Measurements from ENCODE around the gene PMM2. TPM values are rescaled to one million over a fixed set of nuclear protein-coding genes. Genes with fewer than 3 reads are reported as not detected.

Gene PMM2
- total and polyA plus RNA-seq, 3 experiments from 2014 or later: 31.2 to 63.3 (median 58.9) TPM

- Mint-ChIP-seq H3K9me3 (no peaks in the 10 kb centered on the region), H3K4me3 (no peak overlapping the region), H3K36me3 (peaks cover 21 to 86% (median 33%) of the 10 kb centered on the region in 3 donors), H3K4me1 (peaks cover 9 to 14% (median 13%) of the 10 kb centered on the region in 3 donors), H3K27ac (peak overlapping the region in 2 of 8 donors; percentile 11 to 72), H3K27me3 (no peaks in the 10 kb centered on the region)
- no peak overlapping the region for H3K27ac ChIP-seq (ENCODE audit: low read depth, low read length)
- CTCF ChIA-PET: no interaction called here
- no peaks in the 10 kb centered on the region for H3K9me3 ChIP-seq (ENCODE audit: low read length)
- H3K4me3 ChIP-seq (ENCODE audit: low read length): no peak overlapping the region
- DNase-seq: no peak
- H3K36me3 ChIP-seq (ENCODE audit: insufficient read depth, low read length): peaks cover 66% of the 10 kb centered on the region
- POLR2A ChIA-PET: no interaction called here
- H3K4me1 ChIP-seq (ENCODE audit: insufficient read depth, low read length): peaks cover 8% of the 10 kb centered on the region
- no peaks in the 10 kb centered on the region for H3K27me3 ChIP-seq (ENCODE audit: insufficient read depth, low read length, poor library complexity, severe bottlenecking)
Measured at GRCh38 chr16:8812162-8812843, 14.7 kb downstream of the PMM2 start.

DNA sequence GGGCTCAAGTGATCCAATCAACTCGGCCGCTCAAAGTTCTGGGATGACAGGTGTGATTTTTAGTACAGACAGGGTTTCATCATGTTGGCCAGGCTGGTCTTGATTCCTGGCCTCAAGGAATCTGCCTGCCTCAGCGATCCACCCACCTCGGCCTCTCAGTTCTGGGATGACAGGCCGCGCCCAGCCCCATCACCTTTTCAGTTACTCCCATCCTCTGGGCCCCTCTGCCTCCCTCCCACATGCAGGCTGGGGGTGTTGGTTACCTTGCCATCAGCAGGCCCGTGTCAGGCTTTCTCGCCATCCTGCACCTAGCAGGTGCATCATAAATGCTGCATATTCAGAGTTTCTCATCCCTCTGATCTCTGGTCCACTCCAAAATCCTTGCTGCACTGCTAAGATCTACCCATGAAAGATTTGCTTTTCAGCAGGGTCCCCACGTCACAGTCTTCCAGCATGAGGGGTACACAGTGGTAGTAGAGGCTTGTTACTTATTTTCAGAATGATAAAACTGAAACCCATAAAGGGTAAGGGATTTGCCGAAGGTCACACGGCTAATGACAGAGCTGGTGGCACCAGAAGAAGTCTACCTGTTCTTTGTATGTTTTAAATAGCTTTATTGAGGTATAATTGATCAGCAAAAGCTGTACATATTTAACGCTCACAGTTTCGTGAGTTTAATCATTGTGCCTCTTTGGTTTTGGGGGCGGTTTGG lies 16.6 kb downstream of the PMM2 start:
- peaks cover 15 to 24% (median 21%) of the 10 kb centered on the region in 3 donors for H3K4me1 Mint-ChIP-seq
- H3K27ac Mint-ChIP-seq: peak overlapping the region in 4 of 8 donors; percentile 31 to 69 (median 58)
- peaks cover 18 to 81% (median 26%) of the 10 kb centered on the region in 3 donors for H3K36me3 Mint-ChIP-seq
- H3K4me3 Mint-ChIP-seq: no peak overlapping the region
- no peak for DNase-seq
- CTCF ChIA-PET: no interaction called here
- H3K4me3 ChIP-seq (ENCODE audit: low read length): no peak overlapping the region
- H3K9me3 ChIP-seq (ENCODE audit: low read length): no peaks in the 10 kb centered on the region
- H3K27me3 ChIP-seq (ENCODE audit: insufficient read depth, low read length, poor library complexity, severe bottlenecking): no peaks in the 10 kb centered on the region
- peaks cover 12% of the 10 kb centered on the region for H3K4me1 ChIP-seq (ENCODE audit: insufficient read depth, low read length)
- no peaks in the 10 kb centered on the region for H3K9me3 Mint-ChIP-seq
- H3K27me3 Mint-ChIP-seq: no peaks in the 10 kb centered on the region
- POLR2A ChIA-PET: no interaction called here
- peaks cover 54% of the 10 kb centered on the region for H3K36me3 ChIP-seq (ENCODE audit: insufficient read depth, low read length)
- no peak overlapping the region for H3K27ac ChIP-seq (ENCODE audit: low read depth, low read length)

GRCh38 chr16:8816967-8817655 lies 19.5 kb downstream of the PMM2 start:
- H3K27me3 Mint-ChIP-seq: no peaks in the 10 kb centered on the region
- Histone ChIP-seq H3K4me3 (ENCODE audit: low read length) (no peak overlapping the region), H3K9me3 (ENCODE audit: low read length) (no peaks in the 10 kb centered on the region), H3K27ac (ENCODE audit: low read depth, low read length) (no peak overlapping the region), H3K4me1 (ENCODE audit: insufficient read depth, low read length) (peaks cover 12% of the 10 kb centered on the region), H3K36me3 (ENCODE audit: insufficient read depth, low read length) (peaks cover 36% of the 10 kb centered on the region), H3K27me3 (ENCODE audit: insufficient read depth, low read length, poor library complexity, severe bottlenecking) (no peaks in the 10 kb centered on the region)
- H3K36me3 Mint-ChIP-seq: peaks cover 18 to 78% (median 25%) of the 10 kb centered on the region in 3 donors
- peak in 2 of 5 donors; percentile 28 to 45 for DNase-seq
- H3K4me3 Mint-ChIP-seq: peak overlapping the region in 1 of 7 donors; percentile 13
- POLR2A ChIA-PET: no interaction called here
- no peaks in the 10 kb centered on the region for H3K9me3 Mint-ChIP-seq
- H3K27ac Mint-ChIP-seq: peak overlapping the region in 7 of 8 donors; percentile 21 to 88 (median 54)
- H3K4me1 Mint-ChIP-seq: peaks cover 20 to 24% (median 21%) of the 10 kb centered on the region in 3 donors
- CTCF ChIA-PET: no interaction called here

- Mint-ChIP-seq H3K4me1 (peaks cover 23 to 27% (median 24%) of the 10 kb centered on the region in 3 donors), H3K4me3 (peak overlapping the region in 1 of 7 donors; percentile 41), H3K27me3 (no peaks in the 10 kb centered on the region), H3K36me3 (peaks cover 18 to 76% (median 20%) of the 10 kb centered on the region in 3 donors), H3K27ac (peak overlapping the region in 3 of 8 donors; percentile 24 to 71 (median 41)), H3K9me3 (no peaks in the 10 kb centered on the region)
- Histone ChIP-seq H3K4me3 (ENCODE audit: low read length) (no peak overlapping the region), H3K9me3 (ENCODE audit: low read length) (no peaks in the 10 kb centered on the region), H3K36me3 (ENCODE audit: insufficient read depth, low read length) (peaks cover 21% of the 10 kb centered on the region), H3K27ac (ENCODE audit: low read depth, low read length) (no peak overlapping the region), H3K4me1 (ENCODE audit: insufficient read depth, low read length) (peaks cover 12% of the 10 kb centered on the region), H3K27me3 (ENCODE audit: insufficient read depth, low read length, poor library complexity, severe bottlenecking) (no peaks in the 10 kb centered on the region)
- ChIA-PET POLR2A (no interaction called here), CTCF (interaction anchor here (1.3 kb wide), 1 partner anchor 61 kb away, joined by 5 read pairs; no protein-coding TSS in a partner anchor)
- no peak for DNase-seq
Measured at GRCh38 chr16:8818504-8819270, 21.0 kb downstream of the PMM2 start.

GRCh38 chr16:8819411-8820034 lies 21.9 kb downstream of the PMM2 start:
- H3K27me3 ChIP-seq (ENCODE audit: insufficient read depth, low read length, poor library complexity, severe bottlenecking): no peaks in the 10 kb centered on the region
- peaks cover 21 to 27% (median 23%) of the 10 kb centered on the region in 3 donors for H3K4me1 Mint-ChIP-seq
- H3K9me3 ChIP-seq (ENCODE audit: low read length): no peaks in the 10 kb centered on the region
- peak overlapping the region in 4 of 8 donors; percentile 24 to 71 (median 43) for H3K27ac Mint-ChIP-seq
- H3K4me3 Mint-ChIP-seq: no peak overlapping the region
- no peak overlapping the region for H3K27ac ChIP-seq (ENCODE audit: low read depth, low read length)
- H3K9me3 Mint-ChIP-seq: no peaks in the 10 kb centered on the region
- peaks cover 12% of the 10 kb centered on the region for H3K4me1 ChIP-seq (ENCODE audit: insufficient read depth, low read length)
- POLR2A ChIA-PET: interaction anchor here (0.7 kb wide), 1 partner anchor 19 kb away, joined by 3 read pairs; no protein-coding TSS in a partner anchor
- CTCF ChIA-PET: interaction anchor here (1.3 kb wide), 2 partner anchors 60 to 319 kb away, joined by 3 to 5 read pairs; no protein-coding TSS in a partner anchor
- H3K36me3 ChIP-seq (ENCODE audit: insufficient read depth, low read length): peaks cover 14% of the 10 kb centered on the region
- no peak overlapping the region for H3K4me3 ChIP-seq (ENCODE audit: low read length)
- no peak for DNase-seq
- peaks cover 15 to 75% (median 20%) of the 10 kb centered on the region in 3 donors for H3K36me3 Mint-ChIP-seq
- no peaks in the 10 kb centered on the region for H3K27me3 Mint-ChIP-seq

DNA sequence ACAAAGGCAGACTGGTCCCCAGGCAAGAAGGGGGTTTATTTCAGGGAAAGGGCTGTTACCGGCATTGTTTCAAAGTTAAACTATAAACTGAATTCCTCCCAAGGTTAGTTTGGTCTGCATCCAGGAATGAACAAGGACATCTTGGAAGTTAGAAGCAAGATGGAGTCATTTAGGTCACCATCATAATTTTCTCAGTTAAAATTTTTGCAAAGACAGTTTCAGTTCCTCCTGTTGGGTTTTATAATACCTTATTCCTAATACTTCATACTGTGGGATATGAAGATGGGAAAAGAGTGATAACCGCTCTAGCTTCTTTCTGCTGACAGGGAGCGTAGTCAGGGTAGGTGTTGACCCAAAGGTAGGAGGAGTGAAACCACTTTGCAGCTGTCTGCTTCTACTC lies 24.8 kb downstream of the PMM2 start:
- H3K4me3 ChIP-seq (ENCODE audit: low read length): no peak overlapping the region
- peaks cover 1 to 63% (median 12%) of the 10 kb centered on the region in 3 donors for H3K36me3 Mint-ChIP-seq
- H3K9me3 ChIP-seq (ENCODE audit: low read length): no peaks in the 10 kb centered on the region
- no peak overlapping the region for H3K27ac ChIP-seq (ENCODE audit: low read depth, low read length)
- peaks cover 12% of the 10 kb centered on the region for H3K36me3 ChIP-seq (ENCODE audit: insufficient read depth, low read length)
- no peaks in the 10 kb centered on the region for H3K9me3 Mint-ChIP-seq
- peaks cover 3% of the 10 kb centered on the region for H3K4me1 ChIP-seq (ENCODE audit: insufficient read depth, low read length)
- no peak overlapping the region for H3K4me3 Mint-ChIP-seq
- ChIA-PET POLR2A (no interaction called here), CTCF (no interaction called here)
- H3K27me3 ChIP-seq (ENCODE audit: insufficient read depth, low read length, poor library complexity, severe bottlenecking): no peaks in the 10 kb centered on the region
- no peak for DNase-seq
- H3K27ac Mint-ChIP-seq: peak overlapping the region in 3 of 8 donors; percentile 5 to 85 (median 61)
- H3K27me3 Mint-ChIP-seq: no peaks in the 10 kb centered on the region
- peaks cover 10 to 14% (median 12%) of the 10 kb centered on the region in 3 donors for H3K4me1 Mint-ChIP-seq

DNA sequence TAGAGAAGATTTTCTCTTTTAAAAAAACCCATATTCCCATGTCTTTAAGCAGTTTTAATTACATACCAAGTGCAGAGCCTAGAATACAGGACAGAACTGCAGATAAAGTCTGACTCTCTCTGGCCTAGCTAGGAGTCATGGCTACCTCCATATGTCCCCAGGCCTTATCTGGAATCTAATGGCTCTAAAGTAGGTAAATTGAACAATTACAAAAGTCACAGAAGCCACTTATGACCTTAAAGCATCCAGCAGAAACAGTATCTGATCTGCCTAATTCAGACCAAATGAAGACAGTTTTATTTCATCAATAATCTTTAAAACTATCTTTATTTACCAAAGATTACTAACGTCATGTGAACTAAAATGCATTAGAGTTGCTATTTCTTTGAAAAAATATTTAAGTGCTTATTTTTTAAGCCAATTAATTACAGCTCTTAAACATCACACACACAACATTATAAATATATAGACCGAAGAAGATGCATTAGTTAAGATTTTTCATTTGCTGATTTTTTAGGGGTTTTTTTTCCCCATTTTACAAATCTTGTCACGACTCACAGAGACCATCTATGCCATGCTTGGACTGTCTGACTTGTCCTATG lies 28.7 kb downstream of the PMM2 start:
- Mint-ChIP-seq H3K36me3 (peaks cover 5 to 64% (median 12%) of the 10 kb centered on the region in 3 donors), H3K4me3 (no peak overlapping the region), H3K27me3 (no peaks in the 10 kb centered on the region), H3K4me1 (peaks cover 6 to 11% (median 9%) of the 10 kb centered on the region in 3 donors), H3K27ac (peak overlapping the region in 1 of 8 donors; percentile 50), H3K9me3 (no peaks in the 10 kb centered on the region)
- ChIA-PET CTCF (no interaction called here), POLR2A (no interaction called here)
- H3K27ac ChIP-seq (ENCODE audit: low read depth, low read length): no peak overlapping the region
- H3K27me3 ChIP-seq (ENCODE audit: insufficient read depth, low read length, poor library complexity, severe bottlenecking): no peaks in the 10 kb centered on the region
- no peaks in the 10 kb centered on the region for H3K4me1 ChIP-seq (ENCODE audit: insufficient read depth, low read length)
- DNase-seq: no peak
- peaks cover 9% of the 10 kb centered on the region for H3K36me3 ChIP-seq (ENCODE audit: insufficient read depth, low read length)
- no peaks in the 10 kb centered on the region for H3K9me3 ChIP-seq (ENCODE audit: low read length)
- no peak overlapping the region for H3K4me3 ChIP-seq (ENCODE audit: low read length)
